Skeletal muscle satellite cell (primary cell): ENCODE results near the gene RPS6KA2.

Experiments
- H3K27me3 ChIP-seq: 2 replicates; pipeline ENCODE4 v1.7.0; 2013; ENCODE audit warnings: low read length; ENCODE audit not compliant: control insufficient read depth, insufficient read depth
- H3K36me3 ChIP-seq: 2 replicates; pipeline ENCODE4 v1.7.0; 2013; ENCODE audit warnings: mild to moderate bottlenecking, control low read depth, low read length; ENCODE audit not compliant: insufficient read depth
- H3K4me1 ChIP-seq: 2 replicates; pipeline ENCODE4 v1.7.0; 2013; ENCODE audit warnings: low read length; ENCODE audit not compliant: control insufficient read depth, insufficient read depth
- H3K4me2 ChIP-seq: 2 replicates; pipeline ENCODE4 v1.7.0; 2013; ENCODE audit warnings: mild to moderate bottlenecking, low read length
- H3K4me3 ChIP-seq: 2 replicates; pipeline ENCODE4 v1.7.0; 2013; ENCODE audit warnings: low read length
- H3K9ac ChIP-seq: 2 replicates; pipeline ENCODE4 v1.7.0; 2013; ENCODE audit warnings: mild to moderate bottlenecking, low read depth, low read length, moderate library complexity
- H3K9me3 ChIP-seq: replicated peaks from 2 replicates; pipeline ENCODE4 v1.7.0; 2013; ENCODE audit warnings: mild to moderate bottlenecking, control low read depth, low read length

RPS6KA2 gene

DNA sequence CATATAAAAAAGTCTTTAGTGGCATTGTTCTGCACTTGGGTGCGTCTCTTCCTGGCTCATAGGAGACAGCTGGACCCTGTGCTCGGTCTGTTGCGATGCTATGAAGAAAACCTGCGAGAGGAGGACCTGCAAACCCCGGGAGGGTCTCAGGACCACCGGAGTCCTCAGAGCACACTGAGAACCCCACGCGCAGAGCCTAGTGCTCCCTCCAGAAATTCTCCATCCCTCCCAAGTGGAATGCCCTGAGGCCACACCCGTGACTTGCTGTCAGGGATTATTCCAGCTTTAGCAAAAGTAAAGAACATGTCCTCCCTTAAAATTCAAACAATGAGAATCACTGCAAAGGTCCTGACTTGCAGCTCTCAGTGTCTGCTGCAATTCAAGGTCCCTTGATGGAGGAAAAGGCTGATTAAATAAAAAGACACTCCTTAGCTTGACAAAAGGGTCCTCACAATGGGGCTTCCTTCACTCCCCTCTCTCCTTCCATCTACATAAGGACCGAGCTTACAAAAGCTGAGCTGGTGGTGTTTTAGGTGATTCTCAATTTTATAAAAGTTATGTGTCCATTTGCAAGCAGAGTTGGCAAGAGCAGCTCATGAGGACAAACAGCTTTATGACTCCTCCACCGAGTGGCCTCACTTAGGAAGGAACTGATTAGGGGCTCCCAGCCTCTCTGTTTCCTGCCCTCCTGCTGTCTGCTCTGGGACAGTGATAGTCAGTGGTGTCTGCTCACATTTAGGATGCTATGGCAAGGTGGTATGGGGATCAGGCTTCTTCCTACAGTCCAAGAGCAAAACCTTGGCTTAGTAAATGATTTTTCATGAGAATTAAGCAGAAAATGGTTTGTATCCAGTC, 137.5 kb downstream of the RPS6KA2 start:
- Histone ChIP-seq H3K4me3 (no peak overlapping the region), H3K9ac (no peak overlapping the region), H3K27me3 (no peaks in the 10 kb centered on the region), H3K4me1 (peaks cover 5% of the 10 kb centered on the region), H3K4me2 (no peak overlapping the region), H3K36me3 (peaks cover 81% of the 10 kb centered on the region), H3K9me3 (no peaks in the 10 kb centered on the region)

DNA sequence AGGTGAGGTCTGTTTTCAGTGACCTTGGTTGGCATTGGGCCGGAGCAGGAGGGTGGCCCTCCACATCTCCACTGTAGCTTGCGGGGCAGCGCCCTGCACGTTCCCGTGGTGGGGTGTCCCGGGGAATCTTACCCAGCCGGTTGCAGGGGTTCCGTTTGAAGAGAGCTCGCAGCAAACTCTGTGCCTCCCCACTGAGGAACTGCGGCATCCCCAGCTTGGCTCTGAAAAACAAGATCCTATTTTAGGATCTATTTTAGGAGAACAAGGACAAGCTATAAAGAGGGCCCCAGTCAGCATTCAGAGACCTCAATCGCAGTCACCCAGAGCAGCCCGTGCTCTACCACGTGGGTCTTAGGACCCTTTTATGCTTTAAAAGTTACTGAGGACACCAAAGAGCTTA, 138.3 kb downstream of the RPS6KA2 start:
- peaks cover 81% of the 10 kb centered on the region for H3K36me3 ChIP-seq
- H3K27me3 ChIP-seq, result no peaks in the 10 kb centered on the region
- H3K9ac ChIP-seq, result no peak overlapping the region
- H3K9me3 ChIP-seq, result no peaks in the 10 kb centered on the region
- H3K4me2 ChIP-seq, result no peak overlapping the region
- H3K4me3 ChIP-seq, result no peak overlapping the region
- peaks cover 5% of the 10 kb centered on the region for H3K4me1 ChIP-seq

DNA sequence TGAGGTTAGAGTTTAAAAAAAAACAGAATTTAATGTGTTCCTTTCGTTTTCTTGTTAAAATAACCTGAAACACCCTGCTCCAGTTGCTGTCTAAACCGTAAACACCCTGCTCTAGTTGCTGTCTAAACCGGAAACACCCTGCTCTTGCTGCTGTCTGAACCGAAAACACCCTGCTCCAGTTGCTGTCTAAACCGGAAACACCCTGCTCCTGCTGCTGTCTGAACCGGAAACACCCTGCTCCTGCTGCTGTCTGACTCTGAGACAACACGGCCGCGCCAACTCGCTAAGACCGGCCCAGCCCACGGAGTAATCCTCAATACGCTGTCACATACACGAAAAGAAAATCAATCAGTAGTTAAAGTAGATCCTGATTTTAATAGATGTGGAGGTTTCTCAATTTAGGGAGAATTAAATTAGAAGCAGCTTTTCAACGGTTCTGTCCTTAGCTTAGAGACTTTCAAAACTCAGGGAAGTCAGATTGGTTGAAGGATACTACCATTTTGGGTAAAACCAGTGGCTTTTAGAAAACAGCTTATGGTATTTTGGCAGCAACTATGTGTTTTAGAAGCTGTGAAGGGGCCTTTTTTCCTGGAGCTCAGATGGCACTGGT, 138.9 kb downstream of the RPS6KA2 start:
- H3K4me3 ChIP-seq, result no peak overlapping the region

DNA sequence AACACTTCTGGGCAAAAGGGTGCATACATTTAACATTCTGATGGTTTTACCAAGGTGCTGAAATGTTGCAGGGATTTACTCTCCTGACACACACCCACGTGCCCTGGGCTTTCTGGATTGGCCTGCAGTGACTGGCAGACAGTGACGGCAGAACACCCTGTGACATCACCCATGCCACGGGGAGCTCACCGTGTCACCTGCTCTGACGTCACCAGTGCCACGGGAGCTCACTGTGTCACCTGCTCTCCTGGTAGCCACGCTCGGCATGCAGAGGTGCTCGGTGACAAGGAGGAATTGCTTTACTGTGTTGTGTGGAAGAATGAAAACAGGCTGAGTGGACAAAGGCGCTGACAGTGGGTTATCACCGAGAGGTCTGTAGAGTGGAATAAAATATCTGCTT, 139.9 kb downstream of the RPS6KA2 start:
- Histone ChIP-seq H3K4me3 (no peak overlapping the region), H3K27me3 (no peaks in the 10 kb centered on the region), H3K9me3 (no peaks in the 10 kb centered on the region), H3K4me2 (no peak overlapping the region), H3K9ac (no peak overlapping the region), H3K36me3 (peaks cover 85% of the 10 kb centered on the region), H3K4me1 (peaks cover 5% of the 10 kb centered on the region)

More for the DNA sequence above, 138.9 kb downstream of the RPS6KA2 start:
- Histone ChIP-seq H3K9ac (no peak overlapping the region), H3K4me2 (no peak overlapping the region), H3K27me3 (no peaks in the 10 kb centered on the region), H3K36me3 (peaks cover 81% of the 10 kb centered on the region), H3K9me3 (no peaks in the 10 kb centered on the region), H3K4me1 (peaks cover 5% of the 10 kb centered on the region)

DNA sequence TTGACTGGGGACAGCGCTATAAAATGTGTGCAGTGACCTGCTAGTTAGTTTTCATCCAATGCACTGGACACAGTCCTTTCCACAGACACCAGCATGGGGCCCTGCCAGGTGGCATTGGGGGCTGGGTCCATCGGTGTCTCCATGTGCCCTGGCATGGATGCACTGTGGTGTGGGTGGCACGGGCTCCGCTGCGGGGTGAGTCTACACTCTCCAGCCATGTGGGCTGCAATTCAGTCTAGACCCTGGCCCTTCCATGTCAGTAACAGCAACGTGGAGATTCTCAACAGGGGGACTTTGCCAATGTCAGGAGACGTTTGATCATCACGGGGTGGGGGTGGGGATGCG, 140.5 kb downstream of the RPS6KA2 start:
- Histone ChIP-seq H3K4me3 (no peak overlapping the region), H3K4me2 (no peak overlapping the region), H3K9me3 (no peaks in the 10 kb centered on the region), H3K36me3 (peaks cover 85% of the 10 kb centered on the region), H3K9ac (no peak overlapping the region), H3K4me1 (peaks cover 5% of the 10 kb centered on the region), H3K27me3 (no peaks in the 10 kb centered on the region)

DNA sequence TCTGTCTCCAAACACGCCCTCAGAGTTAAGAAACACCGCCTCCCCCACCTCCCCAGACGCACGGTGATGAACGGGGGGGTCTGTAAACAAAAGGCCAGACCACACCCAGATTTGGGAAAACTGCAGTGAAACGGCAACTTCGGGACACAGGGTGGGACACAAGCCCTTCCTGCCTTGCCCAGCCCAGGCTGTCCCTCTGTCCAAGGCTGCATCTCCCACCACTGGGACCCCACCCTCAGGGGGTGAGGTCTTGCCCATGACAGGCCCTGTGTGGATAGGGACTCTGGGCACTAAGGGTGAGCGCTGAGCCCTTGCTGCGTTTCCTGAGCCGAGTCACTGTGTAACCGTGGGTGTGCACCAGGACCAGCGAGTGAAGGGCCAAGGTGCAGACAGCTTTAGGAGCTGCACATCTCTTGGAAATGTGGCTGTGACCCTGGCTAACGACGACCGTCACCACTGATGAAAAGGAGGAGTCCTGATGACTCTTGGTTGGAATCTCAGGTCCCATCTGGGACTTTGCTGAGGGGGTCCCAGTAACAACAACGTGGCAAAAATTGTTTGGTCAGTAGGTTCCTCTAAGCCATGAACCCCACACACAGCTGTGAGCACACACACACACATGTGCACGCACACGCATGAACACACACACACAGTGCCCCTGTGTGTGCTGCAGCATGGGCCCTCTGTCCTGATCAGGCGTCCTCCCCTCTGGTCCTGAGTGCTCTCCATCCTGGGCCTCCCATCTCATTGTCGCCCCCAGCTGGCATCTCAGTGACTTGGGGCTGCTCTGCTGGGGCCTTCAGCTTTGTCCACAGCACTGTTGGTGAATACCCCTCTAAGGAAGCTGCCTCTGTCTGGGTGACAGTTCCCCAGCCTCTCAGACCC, 141.2 kb downstream of the RPS6KA2 start:
- Histone ChIP-seq H3K4me1 (no peaks in the 10 kb centered on the region), H3K9me3 (no peaks in the 10 kb centered on the region), H3K4me3 (no peak overlapping the region), H3K4me2 (no peak overlapping the region), H3K36me3 (peaks cover 82% of the 10 kb centered on the region), H3K9ac (no peak overlapping the region), H3K27me3 (no peaks in the 10 kb centered on the region)

DNA sequence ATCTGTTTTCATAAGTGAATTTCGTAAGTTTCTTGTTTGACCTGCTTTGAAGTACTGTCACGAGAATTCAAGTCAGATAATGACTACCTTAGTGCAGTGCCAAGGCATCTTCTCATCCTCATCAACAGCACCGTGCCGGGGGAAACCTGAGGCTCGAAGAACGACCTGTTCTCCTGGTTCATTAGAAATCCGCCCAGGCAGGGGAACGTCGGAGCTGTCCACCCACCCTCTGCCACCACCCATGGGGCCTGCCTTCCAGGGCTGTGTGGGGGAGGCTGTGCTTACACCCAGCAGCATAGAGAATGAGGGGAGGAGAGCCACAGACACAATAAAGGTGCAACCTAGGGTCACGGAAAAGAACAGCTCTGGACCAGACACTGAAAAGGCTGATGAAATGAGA, 142.2 kb downstream of the RPS6KA2 start:
- Histone ChIP-seq H3K27me3 (no peaks in the 10 kb centered on the region), H3K4me2 (no peak overlapping the region), H3K4me1 (no peaks in the 10 kb centered on the region), H3K9ac (no peak overlapping the region), H3K9me3 (no peaks in the 10 kb centered on the region), H3K36me3 (peaks cover 76% of the 10 kb centered on the region), H3K4me3 (no peak overlapping the region)

DNA sequence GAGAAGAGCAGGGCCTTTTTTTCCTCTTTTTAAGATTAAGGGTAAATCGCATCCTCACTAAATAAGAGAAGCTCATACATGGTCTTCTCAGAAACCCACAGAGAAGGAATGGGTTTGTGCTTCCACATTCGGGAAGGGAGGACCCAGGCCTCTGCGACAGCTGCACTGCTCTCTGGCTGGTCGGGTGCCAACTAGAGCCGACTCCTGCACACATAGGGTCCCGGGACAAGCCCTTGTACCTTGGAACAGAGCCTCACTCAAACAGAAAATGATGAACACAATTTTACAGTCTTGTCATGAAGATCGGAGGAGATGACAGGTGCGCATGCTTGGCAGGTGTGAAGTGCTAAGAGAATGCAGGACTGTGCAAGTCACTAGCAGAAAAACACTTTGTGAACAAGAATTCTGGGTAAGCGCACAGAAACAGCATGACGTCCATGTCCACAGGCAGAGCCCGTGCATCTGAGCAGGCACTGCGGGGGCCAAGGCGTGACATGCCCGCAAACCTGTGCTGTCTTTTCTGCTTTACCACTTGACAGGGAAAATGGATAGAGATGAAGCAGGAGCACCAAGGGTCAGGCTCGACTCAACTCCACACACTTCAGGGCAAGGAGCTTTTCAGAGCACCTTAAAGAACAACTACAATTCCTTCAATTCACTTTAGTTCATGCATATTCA, 143.3 kb downstream of the RPS6KA2 start:
- Histone ChIP-seq H3K36me3 (peaks cover 86% of the 10 kb centered on the region), H3K4me2 (no peak overlapping the region), H3K27me3 (no peaks in the 10 kb centered on the region), H3K4me1 (no peaks in the 10 kb centered on the region), H3K9me3 (no peaks in the 10 kb centered on the region), H3K4me3 (no peak overlapping the region), H3K9ac (no peak overlapping the region)

DNA sequence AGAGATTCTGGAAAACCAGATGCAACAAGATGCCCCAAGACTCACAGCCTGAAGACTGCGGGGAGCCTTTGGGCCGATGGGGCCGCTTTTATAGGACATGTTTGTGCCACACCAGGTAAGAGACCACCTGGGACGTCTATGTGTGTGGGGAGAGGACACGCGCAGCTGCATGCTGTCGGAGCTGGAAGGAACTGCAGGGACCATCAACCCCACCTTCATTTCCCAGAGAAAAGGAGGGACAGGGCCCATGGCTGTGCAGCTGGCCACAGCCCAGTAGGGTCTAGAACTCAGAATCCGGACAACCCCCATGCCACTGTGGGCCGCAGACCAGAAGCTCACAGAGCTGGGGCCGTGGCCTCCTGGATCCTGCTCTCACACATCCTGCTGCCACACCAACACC, 144.0 kb downstream of the RPS6KA2 start:
- no peaks in the 10 kb centered on the region for H3K9me3 ChIP-seq
- no peak overlapping the region for H3K9ac ChIP-seq
- H3K4me2 ChIP-seq, result no peak overlapping the region
- no peaks in the 10 kb centered on the region for H3K27me3 ChIP-seq
- peaks cover 86% of the 10 kb centered on the region for H3K36me3 ChIP-seq
- no peaks in the 10 kb centered on the region for H3K4me1 ChIP-seq
- H3K4me3 ChIP-seq, result no peak overlapping the region

DNA sequence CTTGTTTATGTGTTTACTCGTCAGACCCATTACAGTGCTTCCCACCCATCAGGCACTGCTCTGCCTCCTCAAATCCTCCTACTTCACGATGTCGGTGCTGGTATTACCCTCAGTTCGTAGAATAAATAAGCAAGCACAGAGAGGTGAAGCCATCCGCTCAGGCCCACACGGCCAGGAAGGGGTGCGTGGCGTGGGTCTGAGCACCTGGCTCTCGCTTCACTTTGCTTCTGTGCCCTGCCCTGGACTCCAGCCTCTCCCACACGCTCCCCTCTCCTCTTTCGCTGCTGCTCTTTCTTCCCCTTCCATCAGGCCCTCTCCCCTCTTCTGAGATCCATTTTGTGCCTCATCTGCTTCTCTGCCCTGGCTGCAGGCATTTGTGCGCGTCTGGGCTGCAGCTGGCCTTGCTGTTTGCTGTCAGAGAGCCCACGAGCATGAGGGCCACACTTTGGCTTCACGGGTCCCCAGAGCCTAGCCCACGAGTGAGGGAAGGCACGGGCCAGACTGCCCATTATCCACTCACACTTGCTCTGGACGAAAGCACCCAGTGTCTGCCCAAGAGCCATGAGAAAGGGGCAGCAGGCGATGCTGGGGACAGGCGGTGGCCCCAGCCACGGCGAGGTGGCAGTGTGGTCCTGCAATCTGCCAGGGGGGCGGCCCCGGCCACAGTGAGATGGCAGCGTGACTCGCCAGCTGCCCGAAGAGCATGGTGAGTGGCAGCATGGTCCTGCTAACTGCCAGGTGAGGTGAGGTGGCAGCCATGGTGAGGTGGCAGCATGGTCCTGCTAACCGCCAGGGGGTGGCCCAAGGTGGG, 148.1 kb downstream of the RPS6KA2 start:
- H3K4me2 ChIP-seq, result no peak overlapping the region
- no peak overlapping the region for H3K9ac ChIP-seq
- no peak overlapping the region for H3K4me3 ChIP-seq
- no peaks in the 10 kb centered on the region for H3K4me1 ChIP-seq
- no peaks in the 10 kb centered on the region for H3K9me3 ChIP-seq
- H3K27me3 ChIP-seq, result no peaks in the 10 kb centered on the region
- peaks cover 55% of the 10 kb centered on the region for H3K36me3 ChIP-seq
